ENCODE data around the gene NELFB. TPM values are rescaled to one million over a fixed set of nuclear protein-coding genes. Genes with fewer than 3 reads are reported as not detected.

Gene NELFB
- total RNA-seq, 2 donors from 2014 or later = 33.2 to 37.8 TPM

DNA sequence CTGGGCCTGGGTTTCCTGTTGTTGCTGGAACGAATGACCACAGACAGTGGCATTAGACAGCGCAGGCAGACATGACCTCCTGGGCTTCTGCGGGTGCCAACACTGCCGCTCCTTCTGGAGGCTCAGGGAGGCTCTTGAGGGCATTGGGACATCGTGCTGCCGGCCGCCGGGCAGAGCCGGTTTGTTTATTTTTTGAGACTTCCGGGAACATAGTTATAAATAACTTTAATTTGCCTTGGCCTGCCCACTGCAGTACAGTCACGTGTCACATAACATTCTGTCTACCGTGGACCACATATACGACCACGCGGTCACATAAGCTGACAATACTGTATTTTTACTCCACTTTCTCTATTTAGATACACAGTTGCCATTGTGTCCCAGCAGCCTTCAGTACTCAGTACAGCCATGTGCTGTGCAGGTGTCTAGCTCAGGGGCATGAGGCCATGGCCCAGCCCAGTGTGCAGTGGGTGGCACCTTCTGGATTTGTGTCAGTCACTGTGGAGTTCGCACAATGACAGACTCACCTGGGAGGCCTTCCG lies 14.2 kb downstream of the NELFB start:
- no peaks in the 10 kb centered on the region for H3K9me3 ChIP-seq (ENCODE audit: control insufficient read depth, low read length, poor library complexity, severe bottlenecking)
- DNase-seq = no peak
- no peak for ATAC-seq
- peaks cover 6% of the 10 kb centered on the region for H3K36me3 Mint-ChIP-seq (ENCODE audit: low read depth)
- peak overlapping the region; percentile 54 for H3K27ac Mint-ChIP-seq
- no peaks in the 10 kb centered on the region for H3K27me3 Mint-ChIP-seq
- no peak overlapping the region for H3K4me3 Mint-ChIP-seq
- H3K4me1 Mint-ChIP-seq = peaks cover 10% of the 10 kb centered on the region

DNA sequence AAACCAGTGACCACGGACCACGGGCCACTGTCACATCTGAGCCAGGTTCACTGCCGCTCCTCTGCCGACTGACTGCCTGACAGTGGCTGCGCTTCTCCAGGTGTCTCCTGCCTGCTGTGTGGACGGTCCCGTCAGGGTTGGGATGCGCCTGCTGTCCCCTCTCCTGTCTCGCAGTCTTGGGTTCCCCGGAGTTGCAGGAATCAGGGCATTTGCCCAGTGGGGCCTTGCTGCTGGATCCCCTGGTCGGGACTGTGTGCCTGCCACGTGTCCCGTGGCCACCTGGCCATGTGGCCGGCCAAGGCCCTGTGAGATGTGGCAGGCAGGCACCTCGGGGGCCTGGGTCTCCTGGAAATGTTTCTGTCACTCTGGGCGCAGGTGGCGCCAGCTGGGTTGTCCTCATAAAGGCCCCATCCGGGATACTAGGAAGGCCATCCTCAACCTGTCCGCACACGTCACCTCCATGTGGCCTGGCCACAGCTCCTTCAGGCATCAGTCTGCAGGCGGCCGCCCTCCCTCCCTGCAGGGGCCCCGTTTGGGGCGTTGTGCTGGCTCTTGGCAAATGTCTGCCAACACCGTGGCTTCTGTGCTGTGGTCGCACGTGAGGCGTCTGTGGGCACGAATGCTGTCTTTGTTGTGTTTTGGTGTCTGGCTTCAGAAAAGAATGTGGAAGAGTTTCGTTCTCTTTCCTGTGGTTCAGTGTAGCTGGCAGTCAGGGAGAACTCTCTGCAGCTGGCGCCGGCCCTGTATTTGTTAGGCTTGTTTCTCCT lies 16.0 kb downstream of the NELFB start:
- ATAC-seq (peak; percentile 72), DNase-seq (no peak)
- H3K36me3 Mint-ChIP-seq (ENCODE audit: low read depth) = peaks cover 6% of the 10 kb centered on the region
- no peak overlapping the region for H3K27ac Mint-ChIP-seq
- no peaks in the 10 kb centered on the region for H3K27me3 Mint-ChIP-seq
- no peak overlapping the region for H3K4me3 Mint-ChIP-seq
- H3K4me1 Mint-ChIP-seq = peaks cover 19% of the 10 kb centered on the region
- H3K9me3 ChIP-seq (ENCODE audit: control insufficient read depth, low read length, poor library complexity, severe bottlenecking) = no peaks in the 10 kb centered on the region

DNA sequence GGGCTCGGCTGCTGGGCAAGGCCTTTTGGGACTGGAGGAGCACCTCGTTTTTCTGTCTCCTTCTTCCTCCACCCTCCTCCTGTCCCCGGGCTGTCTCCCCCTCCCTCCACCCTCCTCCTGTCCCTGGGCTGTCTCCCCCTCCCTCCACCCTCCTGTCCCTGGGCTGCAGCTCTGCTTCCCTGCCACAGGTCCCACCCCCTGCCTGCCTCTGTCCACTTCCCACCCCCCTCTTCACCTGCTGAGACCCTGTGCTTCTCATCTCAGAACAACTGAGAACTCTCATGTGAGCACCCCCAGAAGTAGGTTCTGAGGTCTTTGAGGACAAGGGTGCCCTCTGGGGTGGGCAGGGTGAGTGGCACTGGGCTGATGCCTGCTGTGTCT lies 16.6 kb downstream of the NELFB start:
- Mint-ChIP-seq H3K36me3 (ENCODE audit: low read depth) (peaks cover 6% of the 10 kb centered on the region), H3K27me3 (no peaks in the 10 kb centered on the region), H3K27ac (no peak overlapping the region), H3K4me1 (peaks cover 21% of the 10 kb centered on the region), H3K4me3 (no peak overlapping the region)
- ATAC-seq (no peak), DNase-seq (no peak)
- H3K9me3 ChIP-seq (ENCODE audit: control insufficient read depth, low read length, poor library complexity, severe bottlenecking) = no peaks in the 10 kb centered on the region

DNA sequence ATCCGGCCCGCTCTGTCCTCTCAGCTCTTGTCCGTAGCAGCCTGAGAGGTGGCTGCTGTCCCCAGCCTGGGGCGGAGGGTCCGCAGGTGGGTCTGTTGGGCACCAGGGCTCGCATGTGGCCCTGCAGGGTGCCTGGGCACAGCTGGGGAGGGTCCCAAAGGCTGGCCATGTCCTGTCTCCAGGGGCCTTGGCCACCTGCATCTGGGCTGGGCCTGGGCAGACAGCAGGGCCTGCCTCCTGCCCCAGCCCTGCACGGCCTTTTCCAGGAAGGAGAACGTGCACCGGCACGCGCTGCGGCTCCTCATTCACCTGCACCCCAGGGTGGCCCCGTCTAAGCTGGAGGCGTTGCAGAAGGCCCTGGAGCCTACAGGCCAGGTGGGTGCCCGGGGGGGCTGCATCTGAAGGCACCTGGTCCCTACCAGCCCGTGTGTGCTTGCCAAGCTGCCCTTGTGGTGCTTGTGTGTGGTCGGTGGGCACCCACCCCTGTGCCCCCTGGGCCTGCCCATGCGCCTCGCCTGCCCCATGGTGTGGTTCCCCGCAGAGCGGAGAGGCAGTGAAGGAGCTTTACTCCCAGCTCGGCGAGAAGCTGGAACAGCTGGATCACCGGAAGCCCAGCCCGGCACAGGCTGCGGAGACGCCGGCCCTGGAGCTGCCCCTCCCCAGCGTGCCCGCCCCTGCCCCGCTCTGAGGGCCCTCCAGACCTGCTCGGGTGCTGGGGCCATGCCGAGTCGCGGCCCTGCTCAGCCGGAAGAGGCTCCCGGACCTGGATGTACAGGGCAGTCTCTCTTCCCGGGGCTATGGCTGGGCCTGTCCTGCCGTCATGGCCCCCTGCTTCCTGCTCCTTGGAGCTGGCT lies 17.3 kb downstream of the NELFB start:
- no peak overlapping the region for H3K27ac Mint-ChIP-seq
- DNase-seq (no peak), ATAC-seq (no peak)
- peaks cover 26% of the 10 kb centered on the region for H3K4me1 Mint-ChIP-seq
- no peaks in the 10 kb centered on the region for H3K9me3 ChIP-seq (ENCODE audit: control insufficient read depth, low read length, poor library complexity, severe bottlenecking)
- H3K36me3 Mint-ChIP-seq (ENCODE audit: low read depth) = peaks cover 6% of the 10 kb centered on the region
- H3K4me3 Mint-ChIP-seq = no peak overlapping the region
- H3K27me3 Mint-ChIP-seq = no peaks in the 10 kb centered on the region

DNA sequence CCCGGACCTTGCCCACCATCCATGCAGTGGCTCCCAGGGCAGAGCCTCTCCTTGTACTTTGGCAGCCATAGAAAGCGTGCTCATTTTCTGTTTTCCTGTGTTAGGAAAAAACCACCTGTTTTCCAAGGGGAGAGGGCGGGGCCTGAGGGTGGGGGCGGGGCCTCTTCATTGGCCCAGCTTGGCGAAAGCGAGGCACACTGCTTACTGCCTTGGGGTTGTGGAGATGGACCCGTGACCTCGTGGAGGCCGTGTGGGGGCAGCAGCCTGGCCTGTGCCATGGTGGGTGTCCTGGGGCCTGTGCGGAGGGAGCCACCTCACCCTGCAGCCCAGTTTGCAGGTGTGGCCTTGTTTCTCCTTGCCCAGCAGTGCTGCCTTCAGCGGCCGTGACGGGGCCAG lies 18.0 kb downstream of the NELFB start:
- H3K4me3 Mint-ChIP-seq = no peak overlapping the region
- H3K27ac Mint-ChIP-seq = no peak overlapping the region
- H3K36me3 Mint-ChIP-seq (ENCODE audit: low read depth) = peaks cover 6% of the 10 kb centered on the region
- peaks cover 29% of the 10 kb centered on the region for H3K4me1 Mint-ChIP-seq
- H3K9me3 ChIP-seq (ENCODE audit: control insufficient read depth, low read length, poor library complexity, severe bottlenecking) = no peaks in the 10 kb centered on the region
- ATAC-seq (no peak), DNase-seq (no peak)
- H3K27me3 Mint-ChIP-seq = no peaks in the 10 kb centered on the region

DNA sequence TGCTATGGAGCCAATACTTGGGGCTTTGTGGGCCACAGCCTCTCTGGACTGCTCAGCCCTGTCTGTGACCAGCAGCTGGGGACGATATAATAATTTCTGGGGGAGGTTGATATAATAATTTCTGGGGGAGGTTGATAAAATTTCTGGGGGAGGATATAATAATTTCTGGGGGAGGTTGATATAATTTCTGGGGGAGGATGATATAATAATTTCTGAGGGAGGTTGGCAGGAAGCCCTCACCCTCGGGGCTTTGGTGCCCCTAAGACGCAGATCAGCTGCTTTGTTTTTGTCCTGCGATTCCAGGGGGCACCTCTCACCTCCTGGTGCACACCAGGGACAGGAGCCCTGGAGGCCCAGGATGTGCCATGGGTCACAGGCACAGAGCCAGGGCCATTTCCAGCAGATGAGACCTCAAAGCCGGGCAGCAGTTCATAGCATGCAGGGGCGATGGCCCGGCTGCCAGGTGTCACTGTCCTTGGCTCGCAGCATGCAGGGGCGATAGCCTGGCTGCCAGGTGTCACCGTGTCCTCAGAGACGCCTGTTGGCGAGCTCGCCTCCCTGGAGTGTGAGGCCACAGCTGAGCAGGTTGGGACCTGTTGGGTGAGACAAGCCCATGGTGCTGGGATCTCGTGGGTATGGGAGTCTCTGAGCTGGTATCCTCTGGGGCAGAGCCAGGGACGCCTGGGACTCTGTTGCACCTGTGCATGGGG lies 18.6 kb downstream of the NELFB start:
- Mint-ChIP-seq H3K4me3 (no peak overlapping the region), H3K36me3 (ENCODE audit: low read depth) (peaks cover 3% of the 10 kb centered on the region), H3K4me1 (peaks cover 24% of the 10 kb centered on the region), H3K27me3 (no peaks in the 10 kb centered on the region), H3K27ac (no peak overlapping the region)
- no peaks in the 10 kb centered on the region for H3K9me3 ChIP-seq (ENCODE audit: control insufficient read depth, low read length, poor library complexity, severe bottlenecking)
- ATAC-seq = no peak
- DNase-seq = no peak

DNA sequence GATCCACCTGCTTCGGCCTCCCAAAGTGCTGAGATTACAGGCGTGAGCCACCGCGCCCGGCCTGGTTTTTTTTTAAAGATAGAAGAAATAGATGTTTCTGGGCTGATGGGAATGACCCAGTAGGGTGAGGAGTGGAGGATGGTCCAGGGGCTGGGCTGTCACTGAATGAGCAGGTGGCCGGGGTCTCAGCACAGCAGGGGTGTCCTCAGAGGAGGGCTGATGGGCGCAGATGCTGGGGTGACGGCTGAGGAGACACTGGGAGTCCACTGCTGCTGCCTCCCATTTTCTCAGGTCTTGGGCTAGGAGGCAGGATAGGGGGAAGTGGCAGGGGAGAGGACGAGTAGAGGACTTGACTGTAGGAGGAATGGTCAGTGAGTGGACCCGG lies 20.1 kb downstream of the NELFB start:
- Mint-ChIP-seq H3K27me3 (no peaks in the 10 kb centered on the region), H3K4me1 (peaks cover 22% of the 10 kb centered on the region), H3K4me3 (peak overlapping the region; percentile 65), H3K27ac (peak overlapping the region; percentile 77), H3K36me3 (ENCODE audit: low read depth) (peaks cover 2% of the 10 kb centered on the region)
- DNase-seq = no peak
- H3K9me3 ChIP-seq (ENCODE audit: control insufficient read depth, low read length, poor library complexity, severe bottlenecking) = no peaks in the 10 kb centered on the region
- no peak for ATAC-seq

DNA sequence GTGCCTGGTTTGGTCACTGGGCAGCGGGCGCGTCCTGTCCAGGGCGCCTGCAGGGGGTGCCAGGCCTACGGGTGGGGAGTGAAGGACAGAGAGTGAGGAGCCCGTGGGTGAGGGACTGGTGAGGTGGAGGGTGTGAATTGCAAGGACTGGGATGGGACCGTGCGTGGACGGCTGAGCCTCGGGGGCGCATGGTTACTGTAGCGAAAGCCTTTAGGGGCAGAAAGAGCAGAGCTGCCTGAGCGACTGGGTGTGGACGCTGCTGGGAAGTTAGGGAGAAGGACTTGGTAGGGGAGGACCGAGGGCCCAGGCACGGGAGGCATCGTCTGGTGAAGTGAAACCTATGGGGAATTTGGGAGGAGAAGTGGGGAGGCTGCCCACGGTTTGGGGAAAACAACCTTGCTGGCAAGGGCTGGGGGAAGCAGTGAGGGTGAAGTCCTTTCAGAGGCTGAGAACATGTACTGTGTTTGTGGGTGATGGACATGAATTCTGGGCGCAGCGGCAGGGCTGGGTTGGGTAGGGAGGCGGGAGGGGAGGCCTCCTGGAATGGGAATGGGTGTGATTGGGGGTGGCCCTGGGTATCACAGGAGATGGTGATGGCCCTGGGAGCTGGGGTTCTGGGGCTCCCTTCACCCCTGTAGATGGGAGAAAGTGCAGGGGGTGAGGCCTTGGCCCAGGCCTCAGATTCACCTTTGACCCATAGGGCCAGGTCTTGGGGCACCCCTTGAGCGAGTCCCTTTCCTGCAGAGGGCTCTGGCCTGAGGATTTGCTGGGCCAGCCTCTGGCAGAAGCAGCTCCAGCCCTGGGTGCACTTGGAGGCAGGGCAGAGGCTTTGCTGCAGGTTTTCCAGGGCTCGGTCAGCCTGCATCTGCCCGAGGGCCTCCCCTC lies 20.7 kb downstream of the NELFB start:
- Mint-ChIP-seq H3K27ac (peak overlapping the region; percentile 77), H3K4me3 (peak overlapping the region; percentile 65), H3K36me3 (ENCODE audit: low read depth) (peaks cover 2% of the 10 kb centered on the region), H3K4me1 (peaks cover 22% of the 10 kb centered on the region), H3K27me3 (no peaks in the 10 kb centered on the region)
- no peaks in the 10 kb centered on the region for H3K9me3 ChIP-seq (ENCODE audit: control insufficient read depth, low read length, poor library complexity, severe bottlenecking)
- ATAC-seq (no peak), DNase-seq (no peak)

DNA sequence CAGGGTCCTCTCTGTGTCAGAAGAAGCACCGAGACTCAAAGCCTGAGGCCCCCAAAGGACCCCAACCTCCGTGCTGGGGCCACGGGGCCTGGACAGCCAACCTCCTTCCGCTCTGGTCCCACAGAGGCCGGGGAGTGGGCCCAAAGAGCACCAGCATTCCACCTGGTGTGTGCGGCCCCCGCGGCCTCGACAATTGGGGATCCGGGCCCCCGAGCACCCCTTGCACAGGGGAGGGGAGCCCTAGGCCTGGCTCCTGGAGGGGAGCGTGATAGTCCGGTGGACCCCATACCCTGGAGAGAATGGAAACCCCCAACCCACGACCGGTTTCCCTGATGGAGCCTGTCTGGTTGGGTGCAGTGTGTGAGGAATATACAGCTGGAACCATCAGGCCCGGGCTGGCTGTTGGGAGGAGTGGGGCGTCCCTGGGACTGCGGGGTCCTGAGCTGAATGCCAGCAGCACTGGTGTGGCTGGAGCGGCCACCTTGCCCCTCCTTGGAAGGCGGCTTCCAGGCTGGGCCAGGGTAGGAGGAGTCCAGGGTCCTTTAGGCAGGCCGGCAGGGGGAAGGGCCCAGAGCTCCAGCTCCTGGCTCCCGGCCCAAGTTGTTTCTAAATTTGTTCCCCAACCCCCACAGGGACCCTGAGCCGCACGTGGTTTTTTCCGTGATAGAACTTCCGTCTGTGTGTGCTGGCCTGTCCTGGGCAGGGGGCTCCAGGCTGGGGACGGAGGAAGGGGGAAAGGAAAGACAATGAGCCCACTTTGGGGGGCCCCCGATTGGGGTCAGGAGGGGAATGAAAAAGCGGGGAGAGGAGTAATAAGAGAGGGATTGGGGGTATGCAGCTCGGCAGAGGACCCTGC lies 21.6 kb downstream of the NELFB start:
- ATAC-seq = no peak
- H3K4me3 Mint-ChIP-seq = peak overlapping the region; percentile 77
- no peaks in the 10 kb centered on the region for H3K36me3 Mint-ChIP-seq (ENCODE audit: low read depth)

DNA sequence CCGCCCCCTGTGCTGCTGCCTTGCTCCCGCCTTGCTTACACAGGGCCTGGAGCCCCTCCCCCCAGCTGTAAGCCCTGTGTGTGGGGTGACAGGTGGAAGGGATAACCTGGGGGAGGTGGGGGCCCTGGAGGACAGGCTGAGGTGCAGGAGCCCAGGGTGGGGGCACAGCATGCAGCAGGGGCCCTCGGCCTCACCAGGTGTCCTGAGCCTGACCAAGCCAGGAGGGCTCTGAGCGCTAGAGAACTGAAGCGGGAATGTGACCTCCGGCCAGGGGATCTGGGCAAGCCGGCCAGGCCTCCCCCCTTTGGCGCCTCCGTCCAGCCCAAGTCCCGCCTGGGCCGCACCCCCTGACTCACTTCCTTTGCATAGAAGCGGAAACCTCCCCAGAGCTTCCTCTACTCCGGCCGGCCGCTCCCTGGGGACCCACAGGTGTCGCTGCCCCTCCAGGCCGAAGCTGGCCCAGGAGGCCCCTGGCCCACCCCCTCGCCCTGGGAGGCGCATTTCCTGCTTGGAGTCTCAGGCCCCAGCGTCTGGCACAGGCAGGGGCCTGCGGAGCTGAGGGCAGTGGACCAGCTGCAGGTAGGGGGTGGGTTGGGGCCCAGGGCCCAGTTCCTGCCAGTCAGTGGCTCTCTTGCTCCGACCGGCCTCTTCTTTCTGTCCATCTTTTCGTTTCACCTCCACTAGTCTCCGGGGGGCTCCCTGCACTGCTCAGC lies 22.4 kb downstream of the NELFB start, which contains the start of gene TOR4A:
TSS of gene TOR4A (plus strand) at position 398 of the 713 bp plus-strand sequence. CDS start 964 bp downstream, outside the sequence.
- peak within 1 kb of the TSS; percentile 84 for H3K4me3 Mint-ChIP-seq
- peaks cover 5% of the 10 kb centered on the region for H3K27me3 Mint-ChIP-seq
- DNase-seq = no peak
- ATAC-seq = peak; percentile 64
- peak within 1 kb of the TSS; percentile 77 for H3K27ac Mint-ChIP-seq
- no peaks in the 10 kb centered on the region for H3K9me3 ChIP-seq (ENCODE audit: control insufficient read depth, low read length, poor library complexity, severe bottlenecking)
- H3K4me1 Mint-ChIP-seq = peaks cover 19% of the 10 kb centered on the region
- H3K36me3 Mint-ChIP-seq (ENCODE audit: low read depth) = no peaks in the 10 kb centered on the region

More for the DNA sequence above, 21.6 kb downstream of the NELFB start:
- no peak for DNase-seq
- Mint-ChIP-seq H3K27me3 (no peaks in the 10 kb centered on the region), H3K4me1 (peaks cover 19% of the 10 kb centered on the region), H3K27ac (peak overlapping the region; percentile 77)
- no peaks in the 10 kb centered on the region for H3K9me3 ChIP-seq (ENCODE audit: control insufficient read depth, low read length, poor library complexity, severe bottlenecking)

DNA sequence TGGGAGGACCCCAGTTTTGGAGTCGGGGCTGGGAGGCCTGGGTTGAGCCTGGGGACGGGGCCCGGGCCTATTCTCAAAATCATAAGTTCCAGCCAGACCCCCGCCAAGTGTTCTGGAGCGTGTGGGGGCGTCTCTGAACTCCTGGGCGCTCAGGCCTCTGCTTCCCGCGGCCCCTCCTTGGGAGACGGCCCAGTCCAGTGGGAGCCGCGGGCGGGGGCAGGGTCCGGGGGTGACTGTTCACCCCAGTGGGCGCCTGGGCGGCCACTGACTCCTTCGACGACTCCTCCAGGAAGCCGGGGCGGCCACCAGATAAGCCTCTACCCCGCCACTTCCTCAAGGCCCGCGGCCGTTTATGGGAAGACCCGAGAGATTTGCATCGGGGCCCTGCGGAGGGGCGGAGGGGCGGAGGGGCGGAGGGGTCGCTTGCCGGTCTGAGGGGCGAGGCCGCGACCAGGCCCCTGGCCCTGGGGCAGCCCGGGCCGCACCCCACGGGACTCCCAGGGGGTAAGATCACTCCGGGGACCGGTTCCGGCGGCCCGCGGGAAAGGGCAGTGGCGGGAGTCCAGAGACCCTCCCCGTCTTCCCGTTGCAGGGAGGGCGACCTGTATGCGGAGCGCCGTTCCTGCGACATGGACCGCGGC lies 23.1 kb downstream of the NELFB start:
- Mint-ChIP-seq H3K4me3 (peak overlapping the region; percentile 84), H3K27ac (no peak overlapping the region), H3K27me3 (peaks cover 8% of the 10 kb centered on the region), H3K36me3 (ENCODE audit: low read depth) (no peaks in the 10 kb centered on the region), H3K4me1 (peaks cover 21% of the 10 kb centered on the region)
- ATAC-seq (peak; percentile 14), DNase-seq (no peak)
- no peaks in the 10 kb centered on the region for H3K9me3 ChIP-seq (ENCODE audit: control insufficient read depth, low read length, poor library complexity, severe bottlenecking)
